Measurements from ENCODE around the gene CTNND2. TPM values are rescaled to one million over a fixed set of nuclear protein-coding genes. Genes with fewer than 3 reads are reported as not detected.
"Not testable (repeated sequence)": the region's sequence is repeated elsewhere in the genome, so short reads cannot be mapped to it uniquely, and the experiment has no call there.

CTNND2 gene
- polyA plus RNA-seq, 1 of the 3 experiments (the other 2 are of a cell fraction) = not detected

GRCh38 chr5:11009576-11009975 lies 894.7 kb downstream of the CTNND2 start:
- Histone ChIP-seq H3K27ac (ENCODE audit: low read depth in 2 of 2, low read length in 1 of 2) (no peak overlapping the region), H3K79me2 (ENCODE audit: insufficient read depth) (no peaks in the 10 kb centered on the region), H3K4me3 (ENCODE audit: low read depth in 2 of 2, low read length in 1 of 2) (no peak overlapping the region), H3K36me3 (replicated peaks in 1 of 2; ENCODE audit: control insufficient read depth in 1 of 2, insufficient read depth in 2 of 2, low read length in 1 of 2) (no peaks in the 10 kb centered on the region), H3K4me2 (no peak overlapping the region), H3K9me3 (no peaks in the 10 kb centered on the region), H4K20me1 (ENCODE audit: insufficient read depth) (no peaks in the 10 kb centered on the region), H3K4me1 (ENCODE audit: control insufficient read depth in 1 of 2, insufficient read depth in 2 of 2, low read depth in 1 of 2, low read length in 1 of 2) (no peaks in the 10 kb centered on the region), H3K9me2 (no peaks in the 10 kb centered on the region), H3K27me3 (ENCODE audit: insufficient read depth) (no peaks in the 10 kb centered on the region), H2AFZ (ENCODE audit: low read depth) (no peak overlapping the region), H3F3A (replicated peaks; ENCODE audit: insufficient read depth) (no peaks in the 10 kb centered on the region), H3K9ac (no peak overlapping the region)
- ChIA-PET CTCF (no interaction called here), POLR2A (no interaction called here)
- no peak for DNase-seq
- TF ChIP-seq RXRA (IDR thresholded peaks at IDR 0.05; ENCODE audit: borderline replicate concordance, low read depth) = no peak
- no peak for TF ChIP-seq POLR2AphosphoS5 (IDR thresholded peaks at IDR 0.05; ENCODE audit: low read depth, low read length)
- TF ChIP-seq TCF12 (IDR thresholded peaks at IDR 0.05) = no peak
- no peak for TF ChIP-seq USF2 (IDR thresholded peaks at IDR 0.05; ENCODE audit: borderline replicate concordance, low read depth, low read length)
- TF ChIP-seq USF1 (IDR thresholded peaks at IDR 0.05; ENCODE audit: borderline replicate concordance, low read depth) = no peak
- no peak for TF ChIP-seq CTCF (IDR thresholded peaks at IDR 0.05)
- no peak for TF ChIP-seq ELF1 (IDR thresholded peaks at IDR 0.05)
- TF ChIP-seq MEF2A (IDR thresholded peaks at IDR 0.05; ENCODE audit: borderline replicate concordance, low read depth) = no peak
- TF ChIP-seq SMC3 (IDR thresholded peaks at IDR 0.05; ENCODE audit: low read depth, low read length) = no peak
- WGBS (ENCODE audit: low lambda C conversion rate) = 34% methylated on average over 3 of the region's 3 CpGs

- H3K27me3 ChIP-seq (ENCODE audit: insufficient read depth) = no peaks in the 10 kb centered on the region
- no peaks in the 10 kb centered on the region for H3K9me3 ChIP-seq
- H3K9ac ChIP-seq = no peak overlapping the region
- WGBS (ENCODE audit: low lambda C conversion rate) = 45% methylated on average over 18 of the region's 18 CpGs
- H3K4me2 ChIP-seq = no peak overlapping the region
- H3F3A ChIP-seq (replicated peaks; ENCODE audit: insufficient read depth) = no peaks in the 10 kb centered on the region
- TF ChIP-seq USF1 (IDR thresholded peaks at IDR 0.05; ENCODE audit: borderline replicate concordance, low read depth) (no peak), GATA2 (CRISPR knock-in tag; IDR thresholded peaks at IDR 0.05) (no peak), JUND (IDR thresholded peaks at IDR 0.05) (no peak), RCOR1 (IDR thresholded peaks at IDR 0.05; ENCODE audit: low read length) (no peak), ZBTB33 (IDR thresholded peaks at IDR 0.05; ENCODE audit: borderline replicate concordance, low read depth) (no peak)
- no peak for DNase-seq
- H3K79me2 ChIP-seq (ENCODE audit: insufficient read depth) = no peaks in the 10 kb centered on the region
- no peaks in the 10 kb centered on the region for H3K4me1 ChIP-seq (ENCODE audit: control insufficient read depth in 1 of 2, insufficient read depth in 2 of 2, low read depth in 1 of 2, low read length in 1 of 2)
- ChIA-PET CTCF (interaction anchor here (0.7 kb wide), 1 partner anchor 150 kb away, joined by 3 read pairs; no protein-coding TSS in a partner anchor), POLR2A (no interaction called here)
- no peaks in the 10 kb centered on the region for H3K9me2 ChIP-seq
- no peak overlapping the region for H2AFZ ChIP-seq (ENCODE audit: low read depth)
- no peaks in the 10 kb centered on the region for H4K20me1 ChIP-seq (ENCODE audit: insufficient read depth)
- no peaks in the 10 kb centered on the region for H3K36me3 ChIP-seq (replicated peaks in 1 of 2; ENCODE audit: control insufficient read depth in 1 of 2, insufficient read depth in 2 of 2, low read length in 1 of 2)
- no peak overlapping the region for H3K4me3 ChIP-seq (ENCODE audit: low read depth in 2 of 2, low read length in 1 of 2)
- no peak overlapping the region for H3K27ac ChIP-seq (ENCODE audit: low read depth in 2 of 2, low read length in 1 of 2)
These were observed 896.9 kb downstream of the CTNND2 start for GRCh38 chr5:11007269-11007870.

GRCh38 chr5:11004523-11004922 lies 899.7 kb downstream of the CTNND2 start:
- H3K4me1 ChIP-seq (ENCODE audit: control insufficient read depth in 1 of 2, insufficient read depth in 2 of 2, low read depth in 1 of 2, low read length in 1 of 2); H3K27me3 ChIP-seq (ENCODE audit: insufficient read depth); H4K20me1 ChIP-seq (ENCODE audit: insufficient read depth); H3K4me2 ChIP-seq; H3K79me2 ChIP-seq (ENCODE audit: insufficient read depth); DNase-seq; H3K9me2 ChIP-seq; H3K36me3 ChIP-seq (replicated peaks in 1 of 2; ENCODE audit: control insufficient read depth in 1 of 2, insufficient read depth in 2 of 2, low read length in 1 of 2); H3K9ac ChIP-seq; H3F3A ChIP-seq (replicated peaks; ENCODE audit: insufficient read depth); H3K27ac ChIP-seq (ENCODE audit: low read depth in 2 of 2, low read length in 1 of 2); H3K4me3 ChIP-seq (ENCODE audit: low read depth in 2 of 2, low read length in 1 of 2); H2AFZ ChIP-seq (ENCODE audit: low read depth); H3K9me3 ChIP-seq; CTCF ChIA-PET; POLR2A ChIA-PET: not testable (repeated sequence)
- 1% methylated on average over 4 of the region's 4 CpGs for WGBS (ENCODE audit: low lambda C conversion rate)

Measured in SK-N-SH (cell line).